ENCODE results near the gene FAM53A.

FAM53A gene

GRCh38 chr4:1601852-1602654 is 82.1 kb downstream of the FAM53A start:
- DNase-seq, result no peak

DNA sequence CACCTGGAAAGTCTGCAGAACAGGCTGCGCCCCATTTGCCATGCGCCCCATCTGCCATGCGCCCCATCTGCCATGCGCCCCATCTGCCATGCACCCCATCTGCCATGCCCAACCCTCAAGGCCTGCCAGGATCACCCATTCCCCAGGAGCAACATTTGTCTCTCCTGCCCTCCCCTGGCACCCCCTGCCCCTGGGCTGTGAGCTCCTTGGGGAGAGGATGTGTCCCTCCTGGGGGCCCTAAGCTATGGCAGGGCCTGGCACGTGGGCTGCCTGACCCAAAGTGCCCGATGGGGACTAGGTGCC is 82.6 kb downstream of the FAM53A start:
- no peak for DNase-seq

- DNase-seq, result no peak
These were observed 83.1 kb downstream of the FAM53A start for GRCh38 chr4:1600811-1601532.

DNA sequence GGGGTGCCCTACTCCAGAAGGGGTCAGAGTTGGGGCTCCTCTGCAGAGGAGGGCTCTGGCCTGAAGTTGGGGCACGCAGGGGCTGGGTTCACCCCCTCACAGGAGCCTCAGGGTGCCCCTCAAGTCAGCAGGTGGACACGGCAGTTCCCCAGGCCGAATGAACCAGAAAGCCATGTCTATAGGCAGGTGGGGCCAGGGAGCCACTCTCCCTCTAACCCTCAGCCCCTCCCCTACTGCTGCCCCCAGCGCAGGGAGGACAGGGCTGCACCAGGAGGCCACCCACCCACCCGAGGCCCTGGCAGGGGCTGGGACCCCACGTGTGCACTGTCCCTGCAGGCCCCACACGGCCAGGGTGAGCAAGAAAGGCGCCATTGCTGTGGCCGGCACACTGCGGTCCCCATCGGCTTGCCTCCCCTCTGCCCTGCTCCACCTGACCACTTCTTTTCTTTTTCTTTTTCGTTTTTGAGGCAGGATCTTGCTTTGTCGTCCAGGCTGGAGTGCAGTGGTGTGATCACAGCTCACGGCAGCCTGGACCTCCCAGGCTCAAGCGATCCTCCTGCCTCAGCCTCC is 83.8 kb downstream of the FAM53A start:
- DNase-seq, result no peak

DNA sequence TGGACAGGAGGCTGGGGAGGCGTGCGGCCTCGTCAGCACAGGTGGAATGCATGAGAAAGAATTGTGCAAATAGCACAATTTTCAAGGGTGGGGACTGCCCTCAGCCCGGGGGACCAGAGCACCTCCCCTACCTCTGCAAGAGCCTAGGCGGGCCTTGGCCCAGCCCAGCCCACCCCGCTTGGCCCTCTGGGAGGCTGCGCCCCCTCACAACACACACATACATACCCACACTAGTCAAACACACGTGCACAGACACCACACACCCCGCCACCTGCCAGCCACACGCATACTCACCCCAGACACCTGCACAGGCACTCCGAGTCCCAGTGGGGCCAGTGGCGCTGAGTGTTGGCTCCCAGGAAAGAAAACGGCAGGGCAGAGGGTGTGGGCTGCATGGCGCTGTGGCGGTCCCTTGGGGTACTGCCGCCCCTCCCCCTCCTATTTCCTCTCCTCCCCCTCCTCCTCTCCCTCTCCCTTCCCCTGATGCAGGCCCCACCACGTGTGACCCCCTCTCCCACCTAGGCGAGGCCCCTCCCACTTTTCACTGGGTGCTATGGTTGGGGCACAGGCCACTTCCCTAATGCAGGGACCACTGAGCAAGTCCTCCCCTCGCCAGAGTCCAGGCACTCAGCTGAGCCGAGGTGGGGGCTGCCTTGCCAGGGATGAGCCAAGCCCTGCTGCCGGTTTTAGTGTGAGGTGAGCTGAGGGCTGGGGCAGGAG is 84.5 kb downstream of the FAM53A start:
- no peak for DNase-seq

- no peak for DNase-seq
These were observed 85.1 kb downstream of the FAM53A start for GRCh38 chr4:1599026-1599481.

DNA sequence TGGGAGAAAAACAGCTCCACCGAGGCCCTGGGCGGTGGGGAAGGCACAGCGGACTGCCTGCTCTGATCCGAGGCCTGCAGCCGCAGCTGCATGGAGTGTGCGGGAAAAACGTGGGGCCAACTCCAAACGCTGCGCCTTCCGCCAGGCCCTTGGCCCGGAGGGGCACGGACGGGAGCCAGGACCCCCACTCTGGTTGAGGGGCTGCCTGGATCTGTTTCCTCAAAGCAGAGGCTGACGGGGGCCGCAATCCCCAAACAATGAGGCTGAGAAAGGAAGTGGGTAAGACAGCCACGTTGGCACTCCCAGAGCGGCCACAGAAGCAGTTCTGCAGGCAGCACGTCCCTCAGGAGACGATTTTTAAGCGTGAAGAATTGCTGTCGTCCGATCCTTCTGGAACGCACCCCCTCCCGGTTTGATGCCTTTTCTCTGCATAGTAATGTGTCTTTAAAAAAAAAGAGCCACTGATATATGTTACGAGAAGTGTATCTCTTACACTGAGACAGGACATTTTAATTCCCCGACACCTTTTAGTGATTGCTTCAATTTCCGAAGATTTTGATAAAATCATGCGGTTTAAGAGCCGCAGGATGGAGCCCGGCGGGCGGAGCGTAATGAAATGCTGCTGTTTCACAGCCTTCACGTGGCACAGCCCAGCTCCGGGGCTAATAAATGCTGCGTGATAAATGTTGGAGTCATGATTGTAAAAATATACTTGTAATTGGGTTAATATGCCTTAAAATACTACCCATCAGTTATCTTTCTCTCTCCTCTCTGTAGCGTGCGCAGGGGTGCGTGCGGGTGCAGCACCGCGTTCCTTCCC is 85.7 kb downstream of the FAM53A start:
- no peak for DNase-seq

DNA sequence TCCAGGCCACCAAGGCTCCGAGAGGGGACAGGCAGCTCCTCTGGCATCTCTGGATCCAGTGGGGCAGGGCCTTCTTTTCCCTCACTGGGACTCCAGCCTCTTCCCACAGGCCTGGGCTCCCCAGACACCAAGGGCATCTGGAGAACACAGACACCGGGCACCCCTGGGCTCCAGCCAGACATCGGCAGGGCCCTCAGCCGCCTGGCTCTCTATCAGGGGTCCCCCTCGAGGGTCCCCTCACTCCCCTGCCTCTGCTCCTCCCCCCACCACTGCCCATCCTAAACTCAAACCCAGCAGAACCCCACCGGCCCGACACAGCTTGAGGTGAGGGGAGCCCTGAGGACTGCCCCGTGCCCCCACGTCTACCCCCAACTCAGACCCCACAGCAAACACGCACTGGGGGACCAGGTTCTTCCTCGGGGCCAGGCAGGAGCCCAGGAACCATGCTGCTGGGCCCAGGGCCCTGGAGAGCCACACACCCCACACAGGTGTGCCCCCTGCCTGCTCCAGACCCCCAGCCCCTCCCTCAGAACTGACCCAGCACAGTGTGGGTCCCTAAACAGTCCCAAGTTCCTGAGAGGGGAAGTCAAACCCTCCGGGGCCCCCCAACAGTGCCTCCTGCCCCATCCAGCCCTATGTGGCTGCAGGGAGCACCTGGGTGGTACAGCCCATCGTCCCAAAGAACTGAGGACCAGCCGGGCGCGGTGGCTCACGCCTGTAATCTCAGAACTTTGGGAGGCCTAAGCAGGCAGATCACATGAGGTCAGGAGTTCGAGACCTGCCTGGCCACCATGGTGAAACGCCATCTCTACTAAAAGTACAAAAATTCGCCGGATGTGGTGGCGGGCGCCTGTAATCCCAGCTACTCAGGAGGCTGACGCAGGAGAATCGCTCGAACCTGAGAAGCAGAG is 86.8 kb downstream of the FAM53A start:
- DNase-seq, result no peak

- no peak for DNase-seq
These were observed 87.7 kb downstream of the FAM53A start for GRCh38 chr4:1596393-1596792.

- no peak for DNase-seq
These were observed 88.3 kb downstream of the FAM53A start for GRCh38 chr4:1595789-1596325.

GRCh38 chr4:1594871-1595788 is 89.0 kb downstream of the FAM53A start:
- DNase-seq, result no peak

DNA sequence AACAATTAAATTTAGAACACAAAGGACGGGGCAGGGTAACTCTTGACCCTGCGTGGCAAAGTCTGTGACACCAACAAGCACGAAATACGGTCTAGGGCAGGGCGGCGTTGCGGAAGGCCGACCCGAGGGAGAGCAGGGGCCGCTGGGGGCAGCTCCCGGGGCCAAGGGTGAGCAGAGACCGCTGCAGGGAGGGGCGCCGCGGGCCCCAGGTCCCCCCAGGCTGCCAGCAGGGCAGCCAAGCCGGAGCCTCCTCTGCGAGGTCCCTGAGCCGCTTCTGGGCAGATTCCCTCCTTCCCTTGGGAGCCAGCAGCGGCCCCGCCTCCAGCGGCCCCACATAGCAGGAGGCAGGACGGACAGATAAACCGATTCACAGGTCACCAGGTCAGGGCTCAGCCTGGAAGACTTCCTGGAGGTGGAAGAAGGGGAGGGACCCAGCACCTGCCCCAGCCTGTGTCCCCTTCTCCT is 90.2 kb downstream of the FAM53A start:
- no peak for DNase-seq

- DNase-seq, result no peak
These were observed 90.7 kb downstream of the FAM53A start for GRCh38 chr4:1593458-1593857.

DNA sequence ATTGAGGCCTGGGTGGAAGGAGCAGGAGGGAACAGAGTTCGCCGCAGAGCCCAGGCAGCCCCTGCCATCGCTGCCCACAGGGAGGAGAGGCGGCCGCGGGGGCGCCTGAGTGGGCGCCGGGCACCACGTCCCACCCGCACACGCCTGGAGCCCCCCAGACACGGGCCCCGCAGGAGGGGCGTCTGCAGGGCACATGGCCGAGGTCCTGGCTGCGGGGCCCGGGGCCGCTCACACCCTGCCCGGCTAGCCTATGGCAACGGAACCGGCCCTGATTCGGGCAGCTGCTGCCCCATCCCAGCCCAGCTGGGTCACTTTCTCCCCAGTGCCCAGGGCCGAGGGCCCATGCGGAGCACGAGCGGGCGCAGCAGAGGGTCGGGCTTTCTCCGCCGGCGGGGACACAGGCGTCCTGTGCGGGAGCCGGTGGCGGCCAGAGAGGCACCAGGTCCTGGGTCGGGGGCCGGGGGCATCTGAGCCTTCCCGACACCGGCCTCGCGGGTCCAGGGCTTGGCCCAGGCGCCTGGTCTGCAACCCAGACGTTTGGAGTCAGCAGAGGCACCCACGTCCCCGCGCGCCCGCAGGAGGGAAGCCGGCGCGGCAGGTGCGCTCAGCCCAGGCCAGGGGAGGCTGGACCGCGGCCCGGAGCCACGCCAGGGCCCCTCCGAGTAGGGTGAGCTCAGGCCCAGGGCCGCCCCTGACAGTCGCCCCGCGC is 91.2 kb downstream of the FAM53A start:
- DNase-seq, result no peak

GRCh38 chr4:1592068-1592708 is 91.9 kb downstream of the FAM53A start:
- DNase-seq, result no peak

DNA sequence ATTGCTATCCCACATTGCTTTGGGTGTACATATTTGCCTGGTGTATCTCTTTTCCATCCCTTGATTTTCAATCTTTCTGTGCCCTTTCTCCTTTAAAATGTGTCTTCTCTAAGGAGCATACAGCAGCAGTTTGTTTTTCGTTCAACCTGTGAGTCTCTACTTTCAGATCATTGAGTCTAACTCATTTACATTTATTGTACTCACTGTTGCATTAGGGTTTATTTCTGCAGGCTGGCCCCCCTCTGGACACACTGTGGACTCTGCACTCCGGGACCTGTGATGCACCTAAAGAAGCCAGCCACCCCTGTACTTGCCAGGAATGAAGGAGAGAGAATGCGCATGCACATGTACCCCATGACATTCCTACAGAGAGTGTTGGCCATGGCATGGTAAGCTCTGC is 93.0 kb downstream of the FAM53A start:
- no peak for DNase-seq

GRCh38 chr4:1590244-1590643 is 93.9 kb downstream of the FAM53A start:
- no peak for DNase-seq

Measured in effector CD4-positive, alpha-beta T cell (primary cell).